ENCODE results near the gene CCDC12. TPM values are rescaled to one million over a fixed set of nuclear protein-coding genes. Genes with fewer than 3 reads are reported as not detected.

Gene CCDC12
- total RNA-seq, 4 donors from 2014 or later = 4.1 to 92.0 (median 41.2) TPM

DNA sequence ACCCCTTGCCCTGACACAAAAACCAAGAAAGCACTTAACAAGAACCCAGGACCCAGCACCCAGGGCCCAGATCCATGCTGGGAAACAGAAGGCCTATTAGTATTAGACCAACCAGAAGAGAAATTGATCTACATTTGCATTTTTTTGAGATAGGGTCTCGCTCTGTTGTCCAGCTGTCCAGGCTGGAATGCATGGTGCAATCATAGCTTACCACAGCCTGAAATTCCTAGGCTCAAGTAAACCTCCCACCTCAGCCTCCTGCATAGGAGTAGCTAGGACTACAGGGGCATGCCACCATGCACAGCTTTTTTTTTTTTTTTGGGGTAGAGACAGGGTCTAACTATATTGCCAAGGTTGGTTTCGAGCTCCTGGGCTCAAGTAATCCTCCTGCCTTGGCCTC is 26.4 kb downstream of the CCDC12 start:
- H3K27me3 ChIP-seq = no peaks in the 10 kb centered on the region
- no peaks in the 10 kb centered on the region for H3K36me3 ChIP-seq
- peaks cover 4 to 18% of the 10 kb centered on the region in 2 donors for H3K4me1 ChIP-seq
- H3K4me3 ChIP-seq = no peak overlapping the region
- DNase-seq = no peak
- intact Hi-C loops (cut with DNase I; ENCODE audit: low total_unique reads) = no loop called here
- no peak for TF ChIP-seq CTCF (IDR thresholded peaks at IDR 0.05)
- no peak for TF ChIP-seq POLR2A (IDR thresholded peaks at IDR 0.05)
- no peak overlapping the region for H3K27ac ChIP-seq
- no peaks in the 10 kb centered on the region for H3K9me3 ChIP-seq

- peaks cover 4 to 18% of the 10 kb centered on the region in 2 donors for H3K4me1 ChIP-seq
- no peaks in the 10 kb centered on the region for H3K27me3 ChIP-seq
- H3K27ac ChIP-seq = peak overlapping the region; percentile 43 to 45
- no peaks in the 10 kb centered on the region for H3K9me3 ChIP-seq
- H3K36me3 ChIP-seq = no peaks in the 10 kb centered on the region
- no peak for TF ChIP-seq POLR2A (IDR thresholded peaks at IDR 0.05)
- TF ChIP-seq CTCF (IDR thresholded peaks at IDR 0.05) = no peak
- H3K4me3 ChIP-seq = no peak overlapping the region
- intact Hi-C loops (cut with DNase I; ENCODE audit: low total_unique reads) = no loop called here
- DNase-seq = no peak
Observed at GRCh38 chr3:46948830-46949671, 27.5 kb downstream of the CCDC12 start.

DNA sequence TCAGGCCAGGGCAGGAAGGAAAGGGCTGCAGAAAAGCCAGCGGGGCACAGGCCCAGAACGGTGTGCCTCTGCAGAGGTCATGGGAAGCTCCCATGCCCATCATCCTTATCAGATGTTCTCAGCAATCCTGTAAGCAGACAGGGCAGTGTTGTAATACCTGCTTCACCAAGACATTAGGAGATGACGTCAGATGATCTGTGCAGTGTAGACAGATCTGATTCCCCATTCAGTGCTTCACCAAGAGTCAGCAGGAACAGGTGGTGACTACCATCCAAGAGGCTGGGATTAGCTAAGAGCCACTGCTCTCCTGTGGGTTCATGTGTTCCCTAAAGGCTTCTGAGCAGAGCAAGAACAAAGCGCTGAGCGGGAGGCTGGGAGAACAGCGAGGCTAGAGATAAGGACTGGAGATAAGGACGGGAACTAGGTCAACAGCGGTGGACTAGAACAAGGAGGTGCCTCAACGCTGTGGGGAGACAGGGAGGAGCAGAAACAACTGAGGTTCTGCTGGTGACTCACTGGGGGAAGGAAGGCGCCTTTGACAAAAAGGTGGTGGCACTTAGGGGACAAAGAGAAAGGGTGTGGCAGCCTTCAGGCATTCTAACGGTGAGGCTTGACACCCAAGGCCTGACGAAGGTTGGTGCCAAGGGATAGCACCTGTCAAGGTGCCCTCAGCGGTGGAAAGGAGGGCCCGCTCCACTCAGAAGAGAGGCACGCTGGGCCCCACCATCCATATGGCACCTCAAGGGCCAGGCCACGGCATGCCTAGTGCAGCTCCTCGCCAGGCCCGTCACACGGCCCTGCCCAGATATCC is 28.4 kb downstream of the CCDC12 start:
- Histone ChIP-seq H3K4me3 (no peak overlapping the region), H3K9me3 (no peaks in the 10 kb centered on the region), H3K4me1 (peaks cover 4 to 18% of the 10 kb centered on the region in 2 donors), H3K36me3 (no peaks in the 10 kb centered on the region), H3K27ac (peak overlapping the region; percentile 43 to 45), H3K27me3 (no peaks in the 10 kb centered on the region)
- intact Hi-C loops (cut with DNase I; ENCODE audit: low total_unique reads) = no loop called here
- TF ChIP-seq CTCF (IDR thresholded peaks at IDR 0.05) = no peak
- TF ChIP-seq POLR2A (IDR thresholded peaks at IDR 0.05) = no peak
- peak in 1 of 2 donors; percentile 42 for DNase-seq

GRCh38 chr3:46947546-46947901 is 29.0 kb downstream of the CCDC12 start:
- Histone ChIP-seq H3K4me3 (no peak overlapping the region), H3K4me1 (peaks cover 4 to 18% of the 10 kb centered on the region in 2 donors), H3K36me3 (no peaks in the 10 kb centered on the region), H3K27ac (peak overlapping the region; percentile 3 to 43), H3K9me3 (no peaks in the 10 kb centered on the region), H3K27me3 (no peaks in the 10 kb centered on the region)
- intact Hi-C loops (cut with DNase I; ENCODE audit: low total_unique reads) = no loop called here
- no peak for DNase-seq
- no peak for TF ChIP-seq CTCF (IDR thresholded peaks at IDR 0.05)

All from uterus (tissue), 4 donors.